IMR-90 (cell line): ENCODE measurements around the gene ZNF440. TPM values are rescaled to one million over a fixed set of nuclear protein-coding genes. Genes with fewer than 3 reads are reported as not detected.
"Not testable (repeated sequence)": the region's sequence is repeated elsewhere in the genome, so short reads cannot be mapped to it uniquely, and the experiment has no call there.

Experiments used
- ATAC-seq: fragments of 200-7000 bp; cut with Tn5 transposase; 2 replicates; pipeline ENCODE4 v1.9.1; 2020; ENCODE audit warnings: low read depth, mild to moderate bottlenecking, moderate library complexity
- BruUV-seq: library from RNA; stranded (reverse); fragments of 400-500 nt; replicated peaks from 2 replicates; lab custom pipeline; 2021; lab: Mats Ljungman, UMichigan
- CTCF ChIA-PET: fragments of 300-600 bp; formaldehyde crosslinking; extraction: SDS; loops from one replicate; lab custom pipeline; 2021; ENCODE audit warnings: antibody characterized with exemption; lab: Yijun Ruan, JAX
- POLR2A ChIA-PET: fragments of 300-600 bp; sonication (Branson Sonifier 250); formaldehyde crosslinking; loops from one replicate; lab custom pipeline; 2022; ENCODE audit warnings: antibody characterized with exemption; ENCODE audit not compliant: unreplicated experiment; lab: Charles Lee
- DNase-seq: peaks from one replicate; pipeline ENCODE4 v3.0.0; 2013
- H2AFZ ChIP-seq: replicated peaks from 2 replicates; pipeline ENCODE3; 2013; ENCODE audit warnings: low read length, mild to moderate bottlenecking; ENCODE audit not compliant: poor library complexity
- H2AK5ac ChIP-seq: 2 replicates; pipeline ENCODE4 v1.6.1; 2013; ENCODE audit warnings: low read depth, low read length, inconsistent platforms
- H2AK9ac ChIP-seq: replicated peaks from 2 replicates; pipeline ENCODE3; 2013; ENCODE audit warnings: mild to moderate bottlenecking, low read depth, low read length, moderate library complexity; ENCODE audit not compliant: poor library complexity
- H2BK120ac ChIP-seq: 2 replicates; pipeline ENCODE4 v1.6.1; 2013; ENCODE audit warnings: low read depth, low read length, inconsistent platforms
- H2BK15ac ChIP-seq: 3 replicates; pipeline ENCODE4 v1.6.1; 2013; ENCODE audit warnings: low read depth, low read length, inconsistent platforms
- H2BK20ac ChIP-seq: 2 replicates; pipeline ENCODE4 v1.6.1; 2013; ENCODE audit warnings: low read depth, mild to moderate bottlenecking, inconsistent platforms, low read length, moderate library complexity
- H2BK5ac ChIP-seq: 2 replicates; pipeline ENCODE4 v1.6.1; 2013; ENCODE audit warnings: mild to moderate bottlenecking, low read depth, low read length, inconsistent platforms; ENCODE audit not compliant: poor library complexity, severe bottlenecking
- H3K14ac ChIP-seq: replicated peaks from 2 replicates; pipeline ENCODE4 v1.6.1; 2013; ENCODE audit warnings: low read depth, low read length, inconsistent platforms
- H3K18ac ChIP-seq: 2 replicates; pipeline ENCODE4 v1.6.1; 2013; ENCODE audit warnings: low read depth, low read length, control low read depth
- H3K23ac ChIP-seq: 2 replicates; pipeline ENCODE4 v1.6.1; 2013; ENCODE audit warnings: low read depth, low read length, inconsistent platforms
- H3K27ac ChIP-seq: 2 replicates; pipeline ENCODE4 v1.5.1; 2013; ENCODE audit warnings: mild to moderate bottlenecking, control low read depth, low read length; ENCODE audit not compliant: insufficient read depth
- H3K27me3 ChIP-seq: 2 replicates; pipeline ENCODE4 v1.6.1; 2013; ENCODE audit warnings: low read length; ENCODE audit not compliant: control insufficient read depth, insufficient read depth
- H3K36me3 ChIP-seq: 2 replicates; pipeline ENCODE4 v1.6.1; 2013; ENCODE audit warnings: low read length, mixed read lengths; ENCODE audit not compliant: control insufficient read depth, insufficient read depth
- H3K4ac ChIP-seq: 2 replicates; pipeline ENCODE4 v1.6.1; 2013; ENCODE audit warnings: low read depth, low read length, inconsistent platforms
- H3K4me1 ChIP-seq: 2 replicates; pipeline ENCODE4 v1.6.1; 2013; ENCODE audit warnings: low read length, mixed read lengths; ENCODE audit not compliant: control insufficient read depth, insufficient read depth
- H3K4me2 ChIP-seq: 2 replicates; pipeline ENCODE4 v1.6.1; 2013; ENCODE audit warnings: low read depth, mild to moderate bottlenecking, control low read depth, low read length, moderate library complexity
- H3K4me3 ChIP-seq: 2 replicates; pipeline ENCODE4 v1.5.1; 2013; ENCODE audit warnings: low read depth, mild to moderate bottlenecking, control low read depth, low read length, moderate library complexity; ENCODE audit not compliant: insufficient read depth
- H3K56ac ChIP-seq: 2 replicates; pipeline ENCODE4 v1.6.1; 2013; ENCODE audit warnings: low read length, inconsistent platforms; ENCODE audit not compliant: insufficient read depth; ENCODE audit errors: extremely low read depth
- H3K79me1 ChIP-seq, 2 experiments: 2 replicates each; pipeline ENCODE4 v1.6.1; 2013; ENCODE audit warnings: low read length in 2 of 2, inconsistent platforms in 1 of 2, low read depth in 1 of 2
- H3K9ac ChIP-seq: 2 replicates; pipeline ENCODE4 v1.6.1; 2013; ENCODE audit warnings: low read depth, low read length, control low read depth
- H3K9me1 ChIP-seq: 2 replicates; pipeline ENCODE4 v1.6.1; 2013; ENCODE audit warnings: low read length, inconsistent platforms; ENCODE audit not compliant: insufficient read depth
- H3K9me3 ChIP-seq: 2 replicates; pipeline ENCODE4 v1.6.1; 2013; ENCODE audit warnings: low read length; ENCODE audit not compliant: control insufficient read depth, insufficient read depth
- H4K20me1 ChIP-seq: 2 replicates; pipeline ENCODE4 v1.6.1; 2013; ENCODE audit warnings: low read length, inconsistent platforms; ENCODE audit not compliant: insufficient read depth
- H4K5ac ChIP-seq: 2 replicates; pipeline ENCODE4 v1.6.1; 2013; ENCODE audit warnings: mild to moderate bottlenecking, low read depth, low read length, control low read depth
- H4K8ac ChIP-seq, 2 experiments: 2 replicates each; pipeline ENCODE4 v1.6.1; 2013; ENCODE audit warnings: low read depth in 2 of 2, low read length in 2 of 2, control low read depth in 1 of 2, inconsistent platforms in 1 of 2
- H4K91ac ChIP-seq: 2 replicates; pipeline ENCODE4 v1.6.1; 2013; ENCODE audit warnings: low read depth, low read length, inconsistent platforms; ENCODE audit not compliant: insufficient read depth
- WGBS, 2 experiments: methylation state at CpG; one replicate each; pipeline versions ENCODE4 v1.1.5 to v1.1.7; 2013; ENCODE audit warnings: missing lambda C conversion rate in 2 of 2; ENCODE audit not compliant: insufficient read length in 1 of 2; ENCODE audit errors: extremely low coverage in 2 of 2; 5-methylcytosine and 5-hydroxymethylcytosine counted together
- dilution Hi-C: fragments of 300-500 bp; cut with HindIII; formaldehyde crosslinking; loops from one replicate; pipeline ENCODE4 v1.14.3; 2018; ENCODE audit warnings: low sequenced_read_pairs; ENCODE audit not compliant: unreplicated experiment
- in situ Hi-C: fragments of 300-500 bp; cut with MboI; formaldehyde crosslinking; loops from 3 replicates; pipeline ENCODE4 v1.14.3; 2019; ENCODE audit warnings: low sequenced_read_pairs, inconsistent platforms, mixed read lengths
- intact Hi-C: fragments of 100-400 bp; cut with micrococcal nuclease; formaldehyde crosslinking; loops from 2 replicates; pipeline ENCODE4 v1.10.0; 2022
- polyA plus RNA-seq, 3 experiments: library from polyadenylated mRNA; depleted of rRNA; stranded (reverse); fragments of >200 nt; gene quantifications; 2 replicates each; pipeline ENCODE4 v1.2.3, GENCODE V29; 2012; ENCODE audit warnings: low replicate concordance in 1 of 3
- total RNA-seq: library from RNA; depleted of rRNA; stranded (reverse); fragments of >200 nt; gene quantifications from 2 replicates; pipeline ENCODE4 v1.2.3, GENCODE V29; 2012

Gene ZNF440
- total and polyA plus RNA-seq, 2 of the 4 experiments (the other 2 are of a cell fraction): 2.8 to 8.4 TPM

DNA sequence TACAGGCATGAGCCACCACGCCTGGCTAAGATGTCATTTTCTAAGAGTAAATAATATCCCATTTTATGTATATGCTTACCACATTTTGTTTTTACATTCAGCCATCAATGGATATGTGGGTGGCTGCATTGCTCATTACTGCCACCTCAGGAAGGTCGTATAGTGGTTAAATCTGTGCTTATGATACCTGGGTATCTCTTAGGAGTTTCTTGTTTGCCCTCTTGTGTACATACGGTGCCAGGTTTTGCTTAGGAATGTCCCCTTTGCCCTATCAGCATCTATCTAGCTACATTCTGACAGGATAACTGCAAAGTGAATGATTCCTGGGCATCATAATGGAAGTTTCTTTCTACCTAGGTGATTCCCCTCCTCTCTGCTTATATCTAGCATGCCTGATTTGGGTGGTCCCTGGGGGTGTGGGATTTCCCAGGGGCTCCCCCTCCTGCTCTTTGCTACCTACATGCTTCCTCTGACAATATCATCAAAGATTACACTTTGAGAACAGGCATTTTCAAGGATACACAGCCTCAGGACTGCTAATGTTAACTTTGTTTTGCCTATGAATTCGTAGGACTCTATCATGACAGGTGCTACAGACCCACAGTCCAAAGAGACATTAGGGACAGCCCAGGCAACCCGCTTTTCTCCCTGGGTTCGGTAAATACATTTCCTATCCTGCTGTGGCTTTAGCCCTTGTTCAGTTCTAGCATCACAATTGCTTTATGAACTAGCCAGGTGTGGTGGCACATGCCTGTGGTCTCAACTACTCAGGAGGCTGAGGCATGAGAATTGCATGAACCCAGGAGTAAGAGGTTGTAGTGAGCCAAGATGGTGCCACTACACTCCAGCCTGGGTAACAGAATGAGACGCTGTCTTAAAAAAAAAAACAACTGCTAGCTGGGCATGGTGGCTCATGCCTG lies 15.1 kb downstream of the ZNF440 start:
- 88% methylated on average over 1 of the region's 7 CpGs; no CpG with 5 or more reads in 1 of the 2 experiments for WGBS, 2 experiments
- H2BK5ac ChIP-seq, ATAC-seq, H3K9ac ChIP-seq, H2BK15ac ChIP-seq, H3K4me2 ChIP-seq, H3K79me1 ChIP-seq, H3K27ac ChIP-seq, H4K91ac ChIP-seq, in situ Hi-C loops, H3K4ac ChIP-seq, H3K27me3 ChIP-seq, H3K14ac ChIP-seq, BruUV-seq, H2AK9ac ChIP-seq, H4K5ac ChIP-seq, H3K18ac ChIP-seq, H3K4me3 ChIP-seq, dilution Hi-C loops, H2AFZ ChIP-seq, H3K23ac ChIP-seq, CTCF ChIA-PET, H2BK20ac ChIP-seq, H2BK120ac ChIP-seq, H4K20me1 ChIP-seq, intact Hi-C loops, H3K4me1 ChIP-seq, H3K56ac ChIP-seq, POLR2A ChIA-PET, DNase-seq, H3K9me1 ChIP-seq, H2AK5ac ChIP-seq, H4K8ac ChIP-seq: not testable (repeated sequence)
- Histone ChIP-seq H3K9me3 (peaks cover 45% of the 10 kb centered on the region), H3K36me3 (peaks cover 22% of the 10 kb centered on the region)
